Adrenal gland (tissue), 12 donors: ENCODE measurements around the gene GPRC5C. TPM values are rescaled to one million over a fixed set of nuclear protein-coding genes. Genes with fewer than 3 reads are reported as not detected.

ENCODE experiments used
- DNase-seq, 7 donors: peaks; one replicate each; pipeline ENCODE4 v3.0.0-alpha.2; 2019 to 2020
- H3K27ac ChIP-seq, 5 donors: fragments of 200-600 bp; sonication (generic) in 4 of 5; 1 replicate in 3 of 5; 2 replicates in 2 of 5; pipeline versions ENCODE4 v1.5.1 to v1.8.0; 2016 to 2020; ENCODE audit warnings: mild to moderate bottlenecking in 1 of 5
- H3K27me3 ChIP-seq: fragments of 200-600 bp; 2 replicates; pipeline ENCODE4 v1.8.0; 2021
- H3K36me3 ChIP-seq, 2 donors: fragments of 200-600 bp; replicated peaks in 1 of 2; 1 replicate in 1 of 2; 2 replicates in 1 of 2; pipeline versions ENCODE4 v1.5.1 to v1.8.0; 2018 to 2022
- H3K4me1 ChIP-seq, 2 donors: fragments of 200-600 bp; replicated peaks in 1 of 2; 1 replicate in 1 of 2; 2 replicates in 1 of 2; pipeline versions ENCODE4 v1.5.1 to v1.8.0; 2018 to 2021
- H3K4me3 ChIP-seq, 4 donors: fragments of 200-600 bp; sonication (generic) in 3 of 4; one replicate each; pipeline ENCODE4 v1.5.1; 2016 to 2018
- H3K9me3 ChIP-seq, 3 donors: fragments of 200-600 bp; sonication (generic) in 1 of 3; replicated peaks in 1 of 3; 1 replicate in 2 of 3; 2 replicates in 1 of 3; pipeline versions ENCODE4 v1.5.1 to v1.8.0; 2016 to 2021
- POLR2A ChIP-seq, 2 donors: fragments of 450-650 bp; IDR thresholded peaks; one replicate each; pipeline ENCODE4 v1.6.1; 2017; ENCODE audit warnings: antibody characterized with exemption in 2 of 2, mild to moderate bottlenecking in 2 of 2, moderate library complexity in 1 of 2
- WGBS, 4 donors: extraction: QIAGEN DNeasy Blood & Tissue Kit in 2 of 4; methylation state at CpG; one replicate each; pipeline versions ENCODE4 v1.1.5 to v1.1.7; 2013 to 2017; 5-methylcytosine and 5-hydroxymethylcytosine counted together
- intact Hi-C, 2 donors: fragments of 100-400 bp; cut with DNase I; formaldehyde crosslinking; loops; one replicate each; pipeline versions ENCODE4 v1.14.1 to v1.15.0; 2022 to 2023
- polyA plus RNA-seq, 3 donors: library from polyadenylated mRNA; stranded (reverse); fragments of 200-250 nt in 2 of 3; fragments of 350-450 nt in 1 of 3; fragmentation: Illumina TruSeq in 1 of 3; extraction: RNeasy Lipid Tissue Mini Kit (QIAGEN cat#74804) in 1 of 3; gene quantifications; one replicate each; pipeline ENCODE4 v1.2.3, GENCODE V29; 2013 to 2014
- total RNA-seq, 9 donors: library from RNA; depleted of rRNA in 4 of 9; stranded (reverse); fragments of >200 nt in 4 of 9; fragments of 120-200 nt in 1 of 9; fragmentation: NEBNext Ultra II Directional in 1 of 9; extraction: Animal tissue kit (Norgen Biotek cat#: 25700) in 1 of 9; gene quantifications; one replicate each; pipeline versions ENCODE4 v1.1.0 to v1.2.4, GENCODE V29; 2013 to 2023
- TF ChIP-seq, protein P1 (sequence below), 6 experiments: fragments of 450-650 bp in 4 of 6; fragments of 200-600 bp in 2 of 6; sonication (generic) in 1 of 6; IDR thresholded peaks; 1 replicate in 5 of 6; 2 replicates in 1 of 6; pipeline versions ENCODE4 v1.5.1 to v1.8.0; 2016 to 2021; ENCODE audit warnings: antibody characterized with exemption in 6 of 6, mild to moderate bottlenecking in 2 of 6, moderate library complexity in 1 of 6
- donor health status: healthy with polysubstance abuse.
- donor health status: Bipolar disorder and iron deficiency.
- donor health status: DM: yes; HTN: yes; CAD: no.
- donor health status: DM: no; HTN: no; CAD: no.
- donor health status: DM: no; HTN: no; CAD: no.
- donor health status: DM: yes; HTN: yes; CAD: no.

GPRC5C gene
- total and polyA plus RNA-seq, 12 donors: 2.7 to 67.2 (median 30.5) TPM

DNA sequence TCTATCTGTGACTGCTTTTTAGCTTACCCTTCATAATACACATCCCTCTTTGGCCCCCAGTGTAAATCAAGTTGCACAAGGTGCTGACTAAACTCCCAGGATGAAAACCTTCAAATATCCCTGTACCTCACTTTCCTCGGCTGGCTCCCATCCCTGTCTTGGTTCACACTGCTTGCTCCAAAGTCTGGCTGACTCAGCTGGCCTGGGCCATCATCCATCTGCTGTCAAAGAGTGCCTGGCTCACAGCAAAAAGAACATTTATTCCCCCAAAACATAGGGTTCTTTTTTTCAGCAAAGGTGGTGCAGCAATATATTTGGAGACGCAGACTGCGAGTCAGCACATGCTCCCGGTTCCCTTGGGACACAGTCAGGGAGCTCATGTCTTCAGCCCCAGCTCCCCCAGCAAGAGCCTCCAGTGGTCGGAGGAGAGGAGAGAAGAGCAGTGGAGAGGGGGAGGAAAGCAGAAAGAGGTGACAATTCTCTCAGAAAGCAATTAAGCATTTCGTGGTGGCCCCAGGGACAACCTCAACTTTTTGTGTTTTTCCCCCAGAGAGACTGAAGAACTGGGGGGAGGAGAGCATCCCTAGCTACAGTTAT, 38.4 kb upstream of the GPRC5C start:
- no peak overlapping the region for H3K27ac ChIP-seq

DNA sequence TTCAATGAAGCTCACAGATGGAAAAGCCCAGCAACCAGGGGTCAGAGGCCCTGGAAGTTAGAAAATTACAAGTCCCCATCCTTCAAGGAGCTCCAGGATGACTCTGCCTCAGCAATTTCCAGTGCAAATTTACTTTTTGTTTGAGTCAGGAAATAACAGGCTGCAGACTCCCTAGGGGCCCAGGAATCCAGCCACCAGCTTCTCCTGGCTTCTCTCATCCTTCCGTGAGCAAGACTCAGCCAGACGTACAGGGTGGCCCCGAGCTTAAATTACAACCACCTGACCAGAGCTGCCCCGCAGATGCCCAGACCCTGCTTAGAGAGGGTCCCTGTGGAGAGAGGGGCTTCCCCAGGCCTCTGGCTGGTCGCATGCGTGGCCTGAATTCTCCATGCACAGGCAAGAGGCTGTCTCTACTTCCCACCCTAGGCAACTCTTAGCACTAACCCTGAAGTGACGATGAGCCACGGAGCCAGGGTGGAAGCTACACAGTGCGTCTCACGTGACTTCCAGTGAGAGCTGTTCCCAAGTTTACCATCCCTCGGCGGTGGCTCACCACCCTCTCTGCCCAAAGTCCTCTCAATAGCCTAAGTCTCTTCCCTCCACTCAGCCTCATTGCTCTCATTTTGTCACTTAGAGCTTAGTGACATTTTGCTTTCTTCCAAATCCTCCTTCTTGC, 37.5 kb upstream of the GPRC5C start:
- intact Hi-C loops: no loop called here
- Histone ChIP-seq H3K27me3 (no peaks in the 10 kb centered on the region), H3K27ac (peak overlapping the region in 3 of 5 donors; percentile 26 to 45 (median 39)), H3K36me3 (no peaks in the 10 kb centered on the region), H3K9me3 (no peaks in the 10 kb centered on the region), H3K4me3 (no peak overlapping the region), H3K4me1 (no peaks in the 10 kb centered on the region)
- 85 to 92% (median 90%) methylated on average over 6 to 12 of the region's 12 CpGs for WGBS, 4 donors
- no peak for DNase-seq
- TF ChIP-seq POLR2A (IDR thresholded peaks at IDR 0.05): no peak
- TF ChIP-seq, protein P1, sequence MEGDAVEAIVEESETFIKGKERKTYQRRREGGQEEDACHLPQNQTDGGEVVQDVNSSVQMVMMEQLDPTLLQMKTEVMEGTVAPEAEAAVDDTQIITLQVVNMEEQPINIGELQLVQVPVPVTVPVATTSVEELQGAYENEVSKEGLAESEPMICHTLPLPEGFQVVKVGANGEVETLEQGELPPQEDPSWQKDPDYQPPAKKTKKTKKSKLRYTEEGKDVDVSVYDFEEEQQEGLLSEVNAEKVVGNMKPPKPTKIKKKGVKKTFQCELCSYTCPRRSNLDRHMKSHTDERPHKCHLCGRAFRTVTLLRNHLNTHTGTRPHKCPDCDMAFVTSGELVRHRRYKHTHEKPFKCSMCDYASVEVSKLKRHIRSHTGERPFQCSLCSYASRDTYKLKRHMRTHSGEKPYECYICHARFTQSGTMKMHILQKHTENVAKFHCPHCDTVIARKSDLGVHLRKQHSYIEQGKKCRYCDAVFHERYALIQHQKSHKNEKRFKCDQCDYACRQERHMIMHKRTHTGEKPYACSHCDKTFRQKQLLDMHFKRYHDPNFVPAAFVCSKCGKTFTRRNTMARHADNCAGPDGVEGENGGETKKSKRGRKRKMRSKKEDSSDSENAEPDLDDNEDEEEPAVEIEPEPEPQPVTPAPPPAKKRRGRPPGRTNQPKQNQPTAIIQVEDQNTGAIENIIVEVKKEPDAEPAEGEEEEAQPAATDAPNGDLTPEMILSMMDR (IDR thresholded peaks at IDR 0.05): no peak

More for the DNA sequence above, 38.4 kb upstream of the GPRC5C start:
- H3K4me3 ChIP-seq: no peak overlapping the region
- WGBS, 4 donors: 61 to 74% (median 67%) methylated on average over 6 of the region's 6 CpGs
- intact Hi-C loops: no loop called here
- no peaks in the 10 kb centered on the region for H3K4me1 ChIP-seq
- no peaks in the 10 kb centered on the region for H3K9me3 ChIP-seq
- no peaks in the 10 kb centered on the region for H3K27me3 ChIP-seq
- no peaks in the 10 kb centered on the region for H3K36me3 ChIP-seq
- peak in 5 of 7 donors; percentile 31 to 66 (median 47) for DNase-seq
- TF ChIP-seq, protein P1 (IDR thresholded peaks at IDR 0.05): no peak
- TF ChIP-seq POLR2A (IDR thresholded peaks at IDR 0.05): no peak

DNA sequence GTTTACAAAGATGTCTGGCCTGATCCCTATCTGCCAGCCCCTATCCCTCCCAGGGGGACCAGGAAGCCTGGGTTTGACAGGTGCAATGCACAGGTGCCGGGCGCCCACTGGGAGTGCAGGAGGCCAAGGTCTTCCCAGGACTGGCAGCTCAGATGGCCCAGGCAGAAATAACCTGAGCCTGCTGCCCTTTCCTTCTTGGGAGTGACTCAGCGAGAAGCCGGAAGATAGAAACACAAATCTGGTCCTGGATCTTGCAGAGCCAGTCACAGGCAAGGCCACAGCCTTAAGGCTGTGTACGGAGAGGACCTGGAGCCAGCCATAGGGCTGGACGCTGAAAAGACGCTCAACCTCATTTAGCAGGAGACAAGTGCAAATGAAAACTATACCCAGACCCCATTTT, 36.9 kb upstream of the GPRC5C start:
- peak; percentile 30 to 79 (median 70) for DNase-seq
- intact Hi-C loops: no loop called here
- WGBS, 4 donors: 17 to 57% (median 38%) methylated on average over 1 to 7 of the region's 7 CpGs
- Histone ChIP-seq H3K36me3 (no peaks in the 10 kb centered on the region), H3K4me3 (no peak overlapping the region), H3K4me1 (no peaks in the 10 kb centered on the region), H3K27ac (peak overlapping the region in 3 of 5 donors; percentile 26 to 45 (median 39)), H3K27me3 (no peaks in the 10 kb centered on the region), H3K9me3 (no peaks in the 10 kb centered on the region)
- TF ChIP-seq, protein P1 (IDR thresholded peaks at IDR 0.05): no peak
- TF ChIP-seq POLR2A (IDR thresholded peaks at IDR 0.05): peak in 1 of 2 donors; percentile 37

DNA sequence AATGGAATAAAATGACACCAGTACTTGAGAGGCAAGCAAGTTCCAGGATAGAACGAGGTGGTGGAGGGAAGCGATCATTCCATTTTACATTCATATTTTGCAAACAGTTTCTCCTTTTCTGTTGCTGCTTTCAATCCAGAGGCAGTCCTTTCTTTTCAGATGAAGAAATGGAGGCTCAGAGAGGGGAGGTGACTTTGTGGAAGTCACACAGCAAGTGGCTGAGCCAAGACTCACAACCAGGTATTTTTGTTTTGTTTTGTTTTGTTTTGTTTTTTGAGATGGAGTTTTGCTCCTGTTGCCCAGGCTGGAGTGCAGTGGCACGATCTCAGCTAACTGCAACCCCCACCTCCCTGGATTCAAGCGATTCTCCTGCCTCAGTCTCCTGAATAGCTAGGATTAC, 35.3 kb upstream of the GPRC5C start:
- H3K27ac ChIP-seq: no peak overlapping the region
- H3K4me3 ChIP-seq: no peak overlapping the region
- H3K9me3 ChIP-seq: no peaks in the 10 kb centered on the region
- no peak for DNase-seq
- no peaks in the 10 kb centered on the region for H3K36me3 ChIP-seq
- intact Hi-C loops: no loop called here
- 90 to 94% (median 91%) methylated on average over 4 of the region's 4 CpGs for WGBS, 4 donors
- TF ChIP-seq POLR2A (IDR thresholded peaks at IDR 0.05): no peak
- TF ChIP-seq, protein P1 (IDR thresholded peaks at IDR 0.05): no peak
- no peaks in the 10 kb centered on the region for H3K4me1 ChIP-seq
- no peaks in the 10 kb centered on the region for H3K27me3 ChIP-seq
